ENCODE measurements around the gene SAMD4B.
A peak's percentile ranks its signal among the peaks of the same experiment; 100 is the strongest.

The SAMD4B gene

GRCh38 chr19:39410017-39410830 is 68.0 kb downstream of the SAMD4B start:
- peak; percentile 61 for DNase-seq

DNA sequence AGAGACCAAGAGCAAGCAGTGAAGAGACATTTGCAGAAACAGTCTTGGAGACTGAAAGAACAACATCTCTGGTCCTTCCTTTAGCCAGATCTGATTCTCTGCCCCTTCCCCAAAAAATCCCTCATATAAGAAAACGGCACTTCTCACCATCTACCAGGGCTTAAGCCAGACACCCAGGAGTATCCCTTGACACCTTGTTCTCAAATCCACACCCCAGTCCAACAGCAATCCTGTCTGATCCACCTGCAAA is 68.5 kb downstream of the SAMD4B start:
- DNase-seq: no peak

DNA sequence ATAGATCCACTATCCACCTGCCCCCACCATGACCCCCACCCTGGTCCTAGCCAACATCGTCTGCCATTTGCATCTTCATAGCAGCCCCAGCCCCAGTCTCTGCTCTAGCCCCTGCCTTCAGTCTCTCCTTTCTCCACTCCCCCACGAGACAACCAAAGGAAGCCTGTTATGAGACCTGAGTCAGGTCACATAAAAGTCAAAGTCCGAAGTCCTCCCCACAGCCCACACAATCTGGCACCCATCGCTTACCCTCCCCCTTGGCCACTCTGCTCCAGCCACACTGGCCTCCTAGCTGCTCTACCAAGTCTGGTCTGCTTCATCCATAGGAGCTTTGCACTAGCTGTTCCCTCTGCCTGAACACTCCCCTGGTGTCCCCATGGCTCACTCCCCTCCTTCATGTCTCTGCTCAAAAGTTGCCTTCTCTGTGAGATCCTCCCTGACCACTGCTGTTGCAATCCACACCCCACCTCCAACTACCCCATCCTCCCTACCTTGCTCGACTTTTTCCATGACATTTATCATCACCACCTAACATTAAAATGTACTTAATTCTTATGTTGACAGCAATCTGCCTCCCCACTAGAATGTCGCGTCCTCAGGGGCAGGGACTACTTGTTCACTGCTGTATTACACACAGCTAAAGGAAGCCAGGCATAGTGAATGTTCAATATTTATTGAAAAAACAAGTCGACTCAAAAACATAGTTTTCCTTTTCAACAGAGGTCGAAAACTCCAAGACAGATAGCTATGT is 69.0 kb downstream of the SAMD4B start:
- no peak for DNase-seq

DNA sequence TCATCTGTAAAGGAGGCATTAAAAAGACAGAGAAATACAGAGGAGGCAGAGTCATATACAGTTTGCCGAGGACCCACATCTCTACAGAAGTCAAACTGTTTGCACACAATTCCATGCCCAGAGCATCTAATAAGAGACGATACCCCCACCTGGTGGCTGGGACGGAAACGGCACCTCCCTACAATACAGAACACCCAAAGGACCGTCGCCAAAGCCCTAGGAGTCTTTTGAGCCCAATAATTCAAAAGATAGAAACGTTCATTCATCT is 69.5 kb downstream of the SAMD4B start:
- peak; percentile 98 for DNase-seq

- peak; percentile 100 for DNase-seq
Measured at GRCh38 chr19:39412100-39412866, 70.1 kb downstream of the SAMD4B start, which contains the start of gene PLEKHG2. TSS of gene PLEKHG2 (plus strand) at chr19:39412669. CDS start at chr19:39414087, 1,418 bp downstream.

GRCh38 chr19:39412867-39413271 is 70.6 kb downstream of the SAMD4B start:
- no peak for DNase-seq

DNA sequence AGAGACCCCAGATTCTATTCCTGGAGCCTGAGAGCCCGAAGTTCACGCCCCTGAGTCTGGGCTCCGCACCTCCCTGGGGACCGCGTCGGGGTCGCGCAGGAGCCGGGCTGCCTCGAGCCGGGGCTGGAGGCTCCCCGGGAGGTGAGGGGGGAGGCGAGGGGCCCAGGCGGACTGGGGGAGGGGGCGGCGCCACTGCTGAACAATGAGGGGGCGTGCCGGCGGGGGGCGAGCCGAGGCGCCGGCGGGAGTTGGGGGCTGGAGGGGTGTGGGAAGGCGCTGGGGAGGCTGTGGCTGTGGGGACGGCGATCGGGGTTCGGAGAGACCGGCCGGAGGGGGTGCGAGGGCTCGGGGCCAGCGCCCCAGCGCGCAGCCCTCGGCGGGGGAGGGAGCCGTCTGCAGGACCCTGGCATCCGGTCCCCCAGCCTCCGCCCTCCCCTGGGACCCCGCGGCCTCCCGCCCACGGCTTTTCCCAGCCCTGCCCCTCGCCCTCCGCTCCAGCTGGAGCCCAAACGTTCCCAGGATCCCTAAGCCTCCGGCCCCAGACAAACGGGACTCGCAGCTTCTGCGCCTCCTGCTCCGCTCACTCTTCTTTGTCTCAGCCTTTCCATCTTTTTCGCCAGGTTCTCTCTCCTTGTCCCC is 71.2 kb downstream of the SAMD4B start:
- DNase-seq: no peak

- DNase-seq: no peak
Measured at GRCh38 chr19:39413911-39414608, 71.8 kb downstream of the SAMD4B start.

DNA sequence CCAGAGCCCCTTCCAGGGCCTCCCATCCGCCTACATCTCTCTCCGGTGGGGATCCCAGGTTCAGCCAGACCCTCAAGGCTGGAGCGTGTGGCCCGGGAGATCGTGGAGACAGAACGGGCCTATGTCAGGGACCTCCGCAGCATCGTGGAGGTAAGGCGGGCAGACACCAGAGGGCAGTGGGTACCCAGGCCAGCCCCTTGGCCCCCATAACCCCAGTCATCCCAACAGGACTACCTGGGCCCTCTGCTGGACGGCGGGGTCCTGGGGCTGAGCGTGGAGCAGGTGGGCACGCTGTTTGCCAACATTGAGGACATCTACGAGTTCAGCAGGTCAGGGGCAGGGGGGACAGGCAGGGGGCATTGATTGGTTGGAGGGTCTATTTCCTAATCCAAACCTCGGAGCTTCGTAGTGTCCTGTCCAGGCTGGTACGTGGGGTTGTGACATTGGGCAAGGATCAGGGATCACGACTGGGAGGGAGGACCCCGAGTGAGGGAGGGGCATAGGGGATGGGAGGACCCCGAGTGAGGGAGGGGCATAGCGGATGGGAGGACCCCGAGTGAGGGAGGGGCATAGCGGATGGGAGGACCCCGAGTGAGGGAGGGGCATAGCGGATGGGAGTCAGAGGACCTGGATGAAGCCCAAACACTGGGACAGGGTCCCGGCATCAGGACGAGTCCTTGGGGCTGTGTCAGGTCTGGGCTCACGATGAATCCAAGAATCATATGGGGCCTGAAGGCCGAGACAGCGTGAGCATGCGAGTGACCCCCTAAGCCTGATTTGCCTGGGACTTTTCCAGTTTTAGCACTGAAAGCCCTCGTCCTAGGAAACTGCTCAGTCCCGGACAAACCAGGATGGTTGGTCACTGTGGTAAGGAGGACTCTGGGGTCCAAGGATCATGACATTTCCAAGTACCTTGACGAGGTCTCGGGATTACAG is 73.2 kb downstream of the SAMD4B start:
- no peak for DNase-seq

DNA sequence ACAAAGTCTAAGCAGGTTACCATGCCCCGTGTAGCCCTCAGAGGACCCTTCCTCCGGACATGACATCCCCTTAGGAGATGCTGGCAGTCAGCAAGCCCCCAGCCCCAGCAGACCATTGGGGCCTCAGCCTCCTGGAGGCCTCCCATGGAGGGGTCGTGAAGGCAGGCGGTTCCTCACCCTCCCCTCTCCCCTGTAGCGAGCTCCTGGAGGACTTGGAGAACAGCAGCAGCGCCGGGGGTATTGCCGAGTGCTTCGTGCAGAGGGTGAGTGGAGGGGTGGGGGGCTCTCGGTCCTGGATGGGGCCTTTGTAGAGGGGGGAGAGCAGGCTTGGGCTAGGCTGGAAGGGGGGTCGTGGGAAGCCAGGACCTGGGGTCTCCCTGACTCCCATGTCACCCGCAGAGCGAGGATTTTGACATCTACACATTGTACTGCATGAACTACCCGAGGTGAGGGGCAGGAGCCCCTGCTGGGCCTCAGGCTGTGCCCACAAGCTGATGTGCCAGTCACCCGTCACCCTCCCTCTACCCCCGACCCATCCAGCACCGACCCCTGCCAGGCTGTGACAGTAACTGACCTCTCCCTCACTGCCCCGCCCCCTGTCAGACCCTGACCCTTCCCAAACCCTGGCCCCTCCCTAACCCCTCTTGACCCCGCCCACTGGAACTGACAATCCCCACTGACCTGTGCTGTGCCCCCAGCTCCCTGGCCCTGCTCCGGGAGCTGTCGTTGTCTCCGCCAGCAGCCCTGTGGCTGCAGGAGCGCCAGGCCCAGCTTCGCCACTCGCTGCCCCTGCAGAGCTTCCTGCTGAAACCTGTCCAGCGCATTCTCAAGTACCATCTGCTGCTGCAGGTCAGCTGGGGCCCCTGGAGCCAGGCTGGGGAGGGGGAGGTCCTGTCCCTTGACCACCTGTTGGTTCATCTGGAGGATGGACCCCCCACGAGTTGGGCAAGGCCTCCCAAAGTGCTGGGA is 74.2 kb downstream of the SAMD4B start:
- no peak for DNase-seq

DNA sequence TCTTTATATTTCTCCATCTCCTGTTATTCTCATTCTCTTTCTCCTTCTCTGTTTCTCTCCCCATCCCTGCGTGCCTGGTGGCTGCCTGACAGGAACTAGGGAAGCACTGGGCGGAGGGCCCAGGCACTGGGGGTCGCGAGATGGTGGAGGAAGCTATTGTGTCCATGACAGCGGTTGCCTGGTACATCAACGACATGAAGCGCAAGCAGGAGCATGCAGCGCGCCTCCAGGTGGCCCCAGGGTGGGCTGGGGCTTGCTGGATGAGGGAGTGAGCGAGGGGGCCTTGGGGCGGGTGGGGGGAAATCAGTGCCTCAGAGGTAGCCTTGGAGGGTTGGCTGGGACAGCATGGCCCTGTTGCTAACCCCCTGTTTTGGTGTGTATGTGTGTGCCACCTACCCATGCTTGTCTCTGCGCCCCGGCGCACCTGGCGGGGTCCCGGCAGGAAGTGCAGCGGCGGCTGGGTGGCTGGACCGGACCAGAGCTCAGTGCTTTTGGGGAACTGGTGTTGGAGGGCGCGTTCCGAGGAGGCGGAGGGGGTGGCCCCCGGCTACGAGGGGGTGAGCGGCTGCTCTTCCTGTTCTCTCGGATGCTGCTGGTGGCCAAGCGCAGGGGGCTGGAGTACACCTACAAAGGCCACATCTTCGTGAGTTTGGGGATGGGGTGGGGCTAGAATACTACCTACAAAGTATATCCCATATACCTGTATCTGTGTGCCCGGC is 75.4 kb downstream of the SAMD4B start:
- DNase-seq: no peak

DNA sequence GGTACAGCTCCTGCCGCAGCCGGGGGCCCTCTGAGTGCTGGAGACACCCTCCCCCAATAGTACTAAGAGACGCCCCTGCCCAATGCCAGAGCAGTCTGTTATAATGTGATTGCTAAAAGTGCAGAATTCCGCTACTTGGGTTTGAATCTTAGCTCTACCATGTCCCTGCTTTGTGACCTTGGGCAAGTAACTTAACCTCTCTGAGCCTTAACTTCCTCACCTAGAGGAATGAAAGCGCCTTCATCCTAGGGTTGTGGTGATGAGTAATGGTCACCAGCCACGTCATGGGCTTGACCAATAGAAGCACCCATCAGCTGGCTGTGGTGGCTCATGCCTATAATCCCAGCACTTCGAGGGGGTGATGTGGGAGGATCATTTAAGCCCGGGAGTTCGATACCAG is 76.8 kb downstream of the SAMD4B start:
- DNase-seq: no peak

DNA sequence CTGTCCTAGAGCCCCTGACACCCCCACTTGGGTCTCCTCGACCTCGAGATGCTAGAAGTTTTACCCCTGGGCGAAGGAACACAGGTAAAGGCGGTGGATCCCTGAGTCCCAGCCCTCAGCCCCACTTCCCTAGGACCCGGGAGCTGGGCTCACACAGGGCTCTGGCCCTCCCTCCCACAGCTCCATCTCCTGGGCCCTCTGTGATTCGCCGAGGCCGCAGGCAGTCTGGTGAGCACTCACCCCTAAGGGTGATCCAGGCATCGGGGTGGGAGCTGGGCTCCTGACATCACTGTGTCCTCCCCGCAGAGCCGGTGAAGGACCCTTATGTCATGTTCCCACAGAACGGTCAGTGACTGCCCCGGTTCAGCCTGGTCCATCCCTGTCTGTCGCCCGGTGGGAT is 78.5 kb downstream of the SAMD4B start:
- no peak for DNase-seq

GRCh38 chr19:39422020-39422419 is 79.8 kb downstream of the SAMD4B start:
- DNase-seq: no peak

DNA sequence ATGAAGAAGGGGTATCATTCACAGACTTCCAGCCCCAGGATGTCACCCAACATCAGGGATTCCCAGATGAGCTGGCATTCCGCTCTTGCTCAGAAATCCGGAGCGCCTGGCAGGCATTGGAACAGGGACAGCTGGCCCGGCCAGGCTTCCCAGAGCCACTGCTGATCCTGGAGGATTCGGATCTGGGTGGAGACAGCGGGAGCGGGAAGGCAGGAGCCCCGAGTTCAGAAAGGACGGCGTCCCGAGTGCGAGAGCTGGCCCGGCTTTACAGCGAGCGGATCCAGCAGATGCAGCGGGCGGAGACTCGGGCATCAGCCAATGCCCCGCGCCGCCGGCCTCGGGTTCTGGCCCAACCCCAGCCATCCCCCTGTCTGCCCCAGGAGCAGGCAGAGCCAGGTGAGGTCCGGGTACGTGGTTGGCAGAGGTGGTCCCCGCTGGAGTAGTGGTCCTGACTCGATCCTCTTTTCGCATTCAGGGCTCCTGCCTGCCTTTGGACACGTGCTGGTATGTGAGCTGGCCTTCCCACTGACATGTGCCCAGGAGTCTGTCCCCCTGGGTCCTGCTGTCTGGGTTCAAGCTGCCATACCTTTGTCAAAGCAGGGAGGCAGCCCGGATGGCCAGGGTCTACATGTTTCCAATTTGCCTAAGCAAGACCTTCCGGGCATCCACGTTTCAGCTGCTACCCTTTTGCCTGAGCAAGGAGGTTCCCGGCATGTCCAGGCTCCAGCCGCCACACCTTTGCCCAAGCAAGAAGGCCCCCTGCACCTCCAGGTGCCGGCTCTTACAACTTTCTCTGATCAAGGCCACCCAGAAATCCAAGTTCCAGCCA is 81.3 kb downstream of the SAMD4B start:
- no peak for DNase-seq

- DNase-seq: no peak
Measured at GRCh38 chr19:39424934-39425333, 82.7 kb downstream of the SAMD4B start.

GRCh38 chr19:39425744-39426143 is 83.5 kb downstream of the SAMD4B start:
- DNase-seq: no peak

GRCh38 chr19:39426170-39426569 is 83.9 kb downstream of the SAMD4B start:
- DNase-seq: no peak

GRCh38 chr19:39427707-39428106 is 85.5 kb downstream of the SAMD4B start:
- DNase-seq: no peak
